Stimulated activated CD8-positive, alpha-beta memory T cell treated with anti-CD3 and anti-CD28 coated beads, Interleukin-4, amount 100 ng/mL, for 1 hour (primary cell): Measurements from ENCODE around the gene C1orf87.

Experiments
- DNase-seq, 2 donors: peaks; one replicate each; pipeline ENCODE4 v3.0.0-alpha.2; 2020; ENCODE audit warnings: low read depth in 2 of 2, low spot score in 1 of 2

The C1orf87 gene

GRCh38 chr1:60063561-60063960, 10.0 kb downstream of the C1orf87 start:
- DNase-seq, result no peak

DNA sequence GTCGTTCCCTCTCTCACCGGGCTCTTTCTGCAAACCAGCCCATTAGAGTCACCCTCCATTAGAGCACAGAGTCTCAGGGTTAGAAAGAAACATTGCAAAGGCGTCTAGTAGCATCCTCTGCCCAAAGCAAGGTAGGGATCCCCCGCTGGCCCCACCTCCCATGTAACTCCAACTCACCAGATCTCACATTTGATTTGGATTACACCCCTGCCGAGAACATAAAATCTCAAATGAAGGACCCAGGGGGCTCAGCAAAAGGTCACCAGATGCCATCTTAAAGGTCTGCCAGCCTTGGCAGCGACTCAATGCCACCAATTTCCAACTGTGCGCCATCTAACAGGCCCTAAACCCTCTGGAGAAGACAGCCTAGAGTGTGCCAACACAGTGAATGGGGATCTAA, 14.1 kb downstream of the C1orf87 start:
- DNase-seq, result no peak

GRCh38 chr1:60055336-60055735, 18.2 kb downstream of the C1orf87 start:
- DNase-seq, result no peak

- DNase-seq, result no peak
Observed at GRCh38 chr1:60054374-60054773, 19.2 kb downstream of the C1orf87 start.

DNA sequence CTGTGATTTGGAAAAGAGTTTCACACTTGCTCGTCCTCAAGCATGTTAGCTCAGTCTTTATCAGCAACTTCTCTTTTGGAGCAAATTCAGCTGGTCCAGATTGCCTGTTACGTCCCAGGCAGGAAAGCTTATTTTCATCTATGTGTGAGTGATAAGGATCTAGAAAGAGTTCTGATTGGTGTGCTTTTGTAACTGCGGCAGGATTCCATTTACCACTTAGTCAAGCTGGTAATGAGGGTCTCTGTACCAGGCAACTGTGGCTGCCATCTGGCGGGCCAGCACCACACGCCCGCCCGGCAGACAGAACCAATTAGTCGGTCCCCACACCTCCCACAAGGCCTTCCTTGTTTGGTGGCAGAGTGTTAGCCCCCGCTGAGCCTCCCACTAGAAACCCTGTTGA, 21.0 kb downstream of the C1orf87 start:
- no peak for DNase-seq

DNA sequence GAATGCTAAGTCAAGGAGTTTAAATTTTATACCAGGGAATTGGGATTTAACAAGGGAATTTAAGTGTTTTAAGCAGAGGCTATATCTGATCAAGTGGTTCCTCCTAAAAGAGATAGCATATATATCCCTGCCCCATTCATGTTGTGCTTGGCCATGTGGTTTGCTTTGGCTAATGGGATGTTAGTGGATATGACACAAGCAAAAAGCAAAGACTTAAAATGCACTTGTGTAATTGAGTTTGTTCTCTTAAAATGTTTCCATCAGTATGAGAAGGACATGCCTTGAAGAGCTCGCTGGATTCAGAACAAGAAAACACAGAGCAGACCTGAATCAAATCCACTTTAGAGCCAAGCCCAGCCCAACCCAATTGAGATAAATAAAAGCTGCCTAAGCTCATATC, 22.4 kb downstream of the C1orf87 start:
- no peak for DNase-seq

DNA sequence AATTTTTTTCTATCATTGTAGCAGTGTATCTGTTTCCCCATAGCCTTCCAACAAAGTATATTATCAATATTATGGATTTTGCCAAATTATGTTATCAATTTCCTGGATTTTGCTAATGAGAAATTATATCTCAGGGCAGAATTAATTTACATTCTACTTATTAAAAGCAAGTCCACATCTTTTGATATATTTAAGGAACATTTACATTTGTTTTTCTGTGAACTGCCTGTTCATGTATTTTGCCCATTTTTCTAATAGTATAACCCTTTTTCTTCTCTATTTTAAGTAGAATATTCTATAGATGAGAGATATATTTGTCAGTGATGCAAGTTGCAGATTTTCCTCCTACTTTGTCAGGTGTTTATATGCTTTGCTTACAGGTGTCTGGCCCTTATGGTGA, 24.4 kb downstream of the C1orf87 start:
- no peak for DNase-seq

- DNase-seq, result no peak
Observed at GRCh38 chr1:60044881-60045280, 28.7 kb downstream of the C1orf87 start.

DNA sequence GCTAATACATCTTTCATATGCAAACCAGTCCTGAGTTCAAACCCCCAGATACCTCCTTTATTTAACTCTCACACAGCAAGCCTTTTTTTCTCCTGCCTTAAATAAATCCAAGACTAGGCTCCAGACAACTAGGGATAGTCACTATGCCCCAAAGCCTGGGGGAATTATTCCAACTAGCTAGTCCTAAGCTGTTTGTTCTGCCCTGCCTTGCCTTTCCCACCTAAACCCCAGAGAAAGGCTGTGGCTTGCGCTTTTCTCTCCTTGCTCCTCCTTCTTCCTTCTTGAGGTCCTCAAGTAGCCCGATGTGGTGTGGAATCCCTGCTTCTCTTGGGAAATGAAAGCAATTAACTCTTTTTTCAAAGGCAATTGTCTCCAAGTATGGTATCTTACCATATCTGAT, 31.8 kb downstream of the C1orf87 start:
- DNase-seq, result no peak

DNA sequence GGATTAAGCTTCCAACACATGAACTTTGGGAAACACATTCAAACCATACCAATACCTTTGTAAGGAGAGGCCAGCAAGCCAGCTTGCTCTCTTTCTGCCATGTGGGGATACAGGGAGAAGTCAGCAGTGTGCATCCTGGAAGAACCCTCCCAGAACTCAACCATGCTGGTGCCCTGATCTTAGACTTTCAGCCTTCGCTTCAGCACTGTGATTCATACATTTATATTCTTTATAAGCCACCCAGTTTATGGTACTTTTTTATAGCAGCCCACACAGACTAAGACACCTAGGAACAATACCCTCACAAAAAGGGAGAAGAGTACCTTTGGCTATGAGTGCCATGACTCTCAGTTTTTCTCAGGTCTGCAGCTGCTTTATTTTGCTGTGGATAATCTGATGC, 35.9 kb downstream of the C1orf87 start:
- DNase-seq, result no peak

DNA sequence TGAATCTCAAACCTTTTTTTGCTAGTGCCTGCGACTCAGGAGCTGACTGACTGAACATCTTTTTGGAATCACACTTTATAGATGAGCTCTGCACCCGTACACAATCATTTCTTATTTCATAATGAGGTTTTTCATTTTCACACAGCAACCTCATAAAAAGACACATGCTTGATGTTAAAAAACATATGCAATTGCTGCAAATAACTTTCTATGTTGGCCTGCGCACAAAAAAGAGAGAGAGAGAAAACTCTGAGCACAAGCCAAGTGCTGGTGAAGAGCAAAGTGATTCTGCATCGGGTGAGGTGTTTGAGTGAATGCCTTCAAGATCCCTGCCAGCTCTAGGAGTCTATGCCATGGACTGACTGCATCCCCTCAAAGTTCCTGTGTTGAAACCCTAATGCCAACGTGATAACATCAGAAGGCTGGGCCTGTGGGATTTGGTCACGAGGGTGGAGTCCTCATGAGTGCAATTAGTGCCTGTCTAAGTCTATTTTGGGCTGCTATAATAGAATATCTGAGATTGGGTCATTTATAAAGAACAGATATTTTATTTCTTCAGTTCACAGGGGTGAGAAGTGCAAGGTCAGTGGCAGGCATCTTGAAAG, 36.6 kb downstream of the C1orf87 start:
- no peak for DNase-seq

GRCh38 chr1:60035921-60036320, 37.6 kb downstream of the C1orf87 start:
- DNase-seq, result no peak

DNA sequence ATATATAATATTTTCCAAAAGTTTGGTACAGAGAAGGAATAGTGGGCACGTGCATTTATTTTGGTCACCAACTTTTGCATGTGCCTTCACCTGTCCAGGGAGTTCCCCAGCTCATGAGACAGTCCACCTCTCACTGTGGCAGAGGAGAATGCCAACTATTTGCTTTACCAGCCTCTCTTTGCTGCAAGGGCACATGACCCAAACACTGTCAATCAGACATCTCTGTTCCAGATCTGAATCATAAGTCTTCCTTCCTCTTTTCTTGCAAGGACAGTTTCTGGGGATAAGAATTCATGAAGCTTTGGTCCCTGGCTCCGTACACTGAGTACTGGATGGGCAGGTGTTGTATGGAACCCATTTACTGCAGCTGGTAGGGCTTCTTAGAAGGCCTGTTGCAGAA, 38.6 kb downstream of the C1orf87 start:
- DNase-seq, result no peak

GRCh38 chr1:60033066-60033465, 40.5 kb downstream of the C1orf87 start:
- no peak for DNase-seq

DNA sequence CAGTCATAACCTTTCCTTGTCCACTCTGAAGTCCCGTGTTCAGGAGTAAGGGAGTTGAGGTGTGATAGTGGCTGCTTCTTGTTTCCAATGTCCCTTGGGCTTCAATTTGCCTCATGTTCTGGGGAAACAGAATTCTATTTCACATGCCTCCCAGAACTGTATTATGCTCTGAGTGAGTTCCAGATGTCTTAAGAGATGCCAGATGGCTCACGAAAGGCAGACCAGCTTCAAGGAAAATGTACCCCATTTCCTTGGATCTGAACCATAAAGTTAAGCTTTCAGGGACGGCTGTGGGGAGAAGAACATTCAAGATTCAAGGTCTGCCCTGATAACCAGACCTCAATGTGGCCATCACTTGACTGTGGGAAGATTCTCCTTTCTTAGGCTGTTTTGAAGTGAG, 42.4 kb downstream of the C1orf87 start:
- DNase-seq, result no peak

DNA sequence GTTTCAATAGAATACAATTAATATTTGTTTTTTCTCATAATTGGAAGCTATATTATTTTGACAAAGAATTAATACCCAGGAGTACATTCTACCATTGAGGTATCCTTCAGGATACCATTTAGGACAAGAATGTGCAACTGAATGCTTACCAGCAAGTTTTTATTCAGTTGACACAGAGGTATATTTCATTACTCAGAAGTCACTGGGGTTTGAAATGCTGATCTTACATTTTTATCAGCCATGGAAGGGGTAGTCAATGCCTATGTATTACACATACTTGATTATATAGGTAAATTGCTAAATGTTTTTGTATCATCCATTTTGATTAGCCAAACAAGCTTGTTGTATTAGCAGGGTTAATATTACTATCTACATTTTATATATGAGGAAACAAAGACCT, 48.0 kb downstream of the C1orf87 start:
- DNase-seq, result no peak

GRCh38 chr1:60017508-60018205, 55.9 kb downstream of the C1orf87 start:
- DNase-seq, result no peak

DNA sequence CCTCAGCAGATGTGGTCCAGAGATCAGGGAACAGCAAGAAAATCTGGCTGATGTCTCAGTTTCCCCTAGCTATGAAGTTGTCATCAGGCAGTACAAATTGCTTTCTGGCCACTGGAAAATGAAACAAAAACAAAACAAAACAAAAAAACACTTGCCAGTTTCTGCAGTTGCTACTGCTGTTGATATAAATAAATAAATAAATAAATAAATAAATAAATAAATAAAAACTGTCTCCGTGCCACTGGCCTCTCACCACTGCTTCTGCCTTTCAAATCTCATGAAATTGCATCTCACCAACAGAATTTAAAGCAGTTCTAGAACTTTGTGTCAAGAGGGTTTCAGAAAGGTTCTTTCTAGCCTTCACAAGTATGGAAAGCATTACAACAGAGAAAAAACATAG, 62.9 kb downstream of the C1orf87 start:
- no peak for DNase-seq

GRCh38 chr1:60008500-60008899, 65.1 kb downstream of the C1orf87 start:
- DNase-seq, result no peak

DNA sequence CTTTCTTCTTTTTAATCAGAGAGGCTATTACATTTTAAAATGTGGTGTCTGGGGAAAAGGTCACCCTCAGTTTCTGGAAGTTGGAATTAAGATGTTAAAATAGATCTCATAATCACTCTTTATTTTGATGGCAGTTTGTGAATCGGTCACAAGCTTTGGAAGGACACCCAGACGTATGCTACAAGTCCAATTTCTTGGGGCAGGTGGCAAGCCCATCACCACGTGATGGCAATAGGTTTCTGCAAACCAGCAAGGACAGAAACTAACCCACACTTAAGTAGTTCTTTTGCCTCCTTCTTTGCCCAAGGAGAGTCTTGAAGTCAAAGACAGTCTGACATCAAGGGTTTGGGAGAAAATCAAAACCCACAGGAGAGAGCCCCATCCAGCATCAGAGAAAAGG, 72.9 kb downstream of the C1orf87 start:
- no peak for DNase-seq

GRCh38 chr1:59999746-60000145, 73.8 kb downstream of the C1orf87 start:
- DNase-seq, result no peak

DNA sequence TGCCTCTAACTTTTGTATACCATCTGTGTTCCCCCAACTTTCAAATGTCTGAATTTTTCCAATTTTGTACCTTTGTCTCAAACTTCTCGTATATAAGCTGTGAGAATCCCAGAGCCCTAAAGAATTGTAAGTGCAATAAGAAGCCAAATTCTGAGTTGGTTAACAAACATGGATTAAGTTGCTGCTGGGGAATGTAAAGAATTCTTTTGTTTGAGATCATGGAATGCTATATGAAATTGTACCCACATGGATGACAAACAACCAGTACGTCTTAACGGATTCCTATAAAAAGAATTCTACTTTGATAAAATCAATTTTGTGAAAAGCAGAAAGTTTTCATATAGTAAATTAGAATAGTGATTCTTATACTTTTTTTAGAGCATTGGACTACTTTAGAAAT, 74.6 kb downstream of the C1orf87 start:
- no peak for DNase-seq

- DNase-seq, result no peak
Observed at GRCh38 chr1:59997479-59998115, 76.0 kb downstream of the C1orf87 start.
